Esophagus muscularis mucosa (tissue), 4 donors: Measurements from ENCODE around the gene KRT39. TPM values are rescaled to one million over a fixed set of nuclear protein-coding genes. Genes with fewer than 3 reads are reported as not detected.

Source experiments
- DNase-seq: peaks from one replicate; pipeline ENCODE4 v3.0.0-alpha.2; 2017; ENCODE audit errors: extremely low spot score
- H3K27ac ChIP-seq, 4 donors: fragments of 200-600 bp; sonication (generic); replicated peaks in 1 of 4; 1 replicate in 3 of 4; 2 replicates in 1 of 4; pipeline ENCODE4 v1.5.1; 2016 to 2019; ENCODE audit warnings: mild to moderate bottlenecking in 1 of 4
- H3K27me3 ChIP-seq, 4 donors: fragments of 200-600 bp; sonication (generic); one replicate each; pipeline versions ENCODE4 v1.5.1 to v1.6.0; 2016 to 2019
- H3K36me3 ChIP-seq, 4 donors: fragments of 200-600 bp; sonication (generic); one replicate each; pipeline ENCODE4 v1.5.1; 2016 to 2019
- H3K4me1 ChIP-seq, 4 donors: fragments of 200-600 bp; sonication (generic); one replicate each; pipeline ENCODE4 v1.5.1; 2016 to 2019
- H3K4me3 ChIP-seq, 4 donors: fragments of 200-600 bp; sonication (generic); 1 replicate in 2 of 4; 2 replicates in 2 of 4; pipeline ENCODE4 v1.5.1; 2016 to 2019; ENCODE audit warnings: mild to moderate bottlenecking in 4 of 4, moderate library complexity in 1 of 4
- H3K9me3 ChIP-seq, 4 donors: fragments of 200-600 bp; sonication (generic); 1 replicate in 3 of 4; 2 replicates in 1 of 4; pipeline ENCODE4 v1.5.1; 2016 to 2019
- EP300 ChIP-seq: sonication (generic); formaldehyde crosslinking; IDR thresholded peaks from one replicate; pipeline ENCODE4 v1.6.1; 2017; ENCODE audit warnings: antibody characterized with exemption
- POLR2A ChIP-seq: fragments of 450-650 bp; IDR thresholded peaks from one replicate; pipeline ENCODE4 v1.6.1; 2017; ENCODE audit warnings: antibody characterized with exemption, moderate library complexity, mild to moderate bottlenecking, low read depth
- POLR2AphosphoS5 ChIP-seq, 2 donors: sonication (generic); formaldehyde crosslinking; IDR thresholded peaks; one replicate each; pipeline ENCODE4 v1.6.1; 2017; ENCODE audit warnings: antibody characterized with exemption in 2 of 2
- WGBS: methylation state at CpG from one replicate; pipeline ENCODE4 v1.1.5; 2018; 5-methylcytosine and 5-hydroxymethylcytosine counted together
- intact Hi-C: fragments of 100-400 bp; cut with DNase I; formaldehyde crosslinking; loops from one replicate; pipeline ENCODE4 v1.15.1; 2023
- small RNA-seq, 3 donors: library from RNA; depleted of rRNA; stranded (forward); fragments of <200 nt; gene quantifications; one replicate each; pipeline ENCODE3, GENCODE V24; 2016
- total RNA-seq, 4 donors: library from RNA; depleted of rRNA; stranded (reverse); fragments of >200 nt; gene quantifications; one replicate each; pipeline versions ENCODE4 v1.1.0 to v1.2.1, GENCODE V29; 2016
- TF ChIP-seq, protein P1 (sequence below), 3 experiments: fragments of 200-600 bp in 2 of 3; fragments of 450-650 bp in 1 of 3; sonication (generic) in 2 of 3; IDR thresholded peaks; one replicate each; pipeline ENCODE4 v1.5.1; 2017 to 2019; ENCODE audit warnings: antibody characterized with exemption in 3 of 3, mild to moderate bottlenecking in 2 of 3, moderate library complexity in 1 of 3

The KRT39 gene
- total RNA-seq, 4 donors from 2014 or later = not detected

DNA sequence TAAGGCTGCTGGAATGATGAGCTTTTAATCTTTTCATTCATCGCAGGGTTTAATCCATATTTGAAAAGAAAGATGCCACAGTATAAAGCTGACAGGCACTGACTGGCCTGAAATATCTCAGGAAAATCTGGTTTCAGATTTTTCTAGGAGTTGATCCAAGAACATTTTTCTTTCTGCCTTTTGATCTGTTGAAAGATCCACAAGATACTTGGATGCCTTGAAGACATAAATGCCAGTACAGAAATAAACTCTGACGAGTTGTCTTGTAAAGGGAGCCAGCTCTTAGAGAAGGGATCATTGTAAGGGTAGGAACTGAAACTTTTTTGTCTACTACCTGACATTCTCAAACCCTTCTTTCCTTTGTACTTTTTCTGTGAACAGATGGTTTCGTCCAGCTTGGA is 56.3 kb downstream of the KRT39 start:
- no peaks in the 10 kb centered on the region for H3K36me3 ChIP-seq
- intact Hi-C loops = no loop called here

DNA sequence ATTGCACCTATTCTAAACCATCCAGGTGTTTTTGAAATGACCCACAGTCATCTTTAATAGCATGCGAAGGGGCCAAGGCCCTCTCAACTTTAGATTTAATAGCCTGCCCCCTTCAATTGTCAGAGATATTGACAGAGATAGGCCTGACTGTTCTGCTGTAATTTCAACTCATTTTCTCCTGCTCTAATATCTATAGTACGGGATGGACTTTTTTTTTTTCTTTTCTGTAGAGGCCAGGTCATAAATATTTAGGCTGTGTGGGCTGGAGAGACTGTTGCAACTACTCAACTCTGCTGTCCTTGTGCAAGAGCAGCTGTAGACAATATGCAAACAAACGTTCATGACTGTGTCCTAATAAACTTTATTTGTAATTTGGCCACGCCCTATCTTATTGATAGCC is 57.0 kb downstream of the KRT39 start:
- intact Hi-C loops = loop anchor here (2.0 to 10.0 kb wide), 5 partner anchors 105 to 753 kb away; no protein-coding TSS in a partner anchor
- H3K4me3 ChIP-seq = no peak overlapping the region
- TF ChIP-seq POLR2A (no peak), POLR2AphosphoS5 (IDR thresholded peaks at IDR 0.05) (no peak), EP300 (no peak)
- TF ChIP-seq, protein P1, sequence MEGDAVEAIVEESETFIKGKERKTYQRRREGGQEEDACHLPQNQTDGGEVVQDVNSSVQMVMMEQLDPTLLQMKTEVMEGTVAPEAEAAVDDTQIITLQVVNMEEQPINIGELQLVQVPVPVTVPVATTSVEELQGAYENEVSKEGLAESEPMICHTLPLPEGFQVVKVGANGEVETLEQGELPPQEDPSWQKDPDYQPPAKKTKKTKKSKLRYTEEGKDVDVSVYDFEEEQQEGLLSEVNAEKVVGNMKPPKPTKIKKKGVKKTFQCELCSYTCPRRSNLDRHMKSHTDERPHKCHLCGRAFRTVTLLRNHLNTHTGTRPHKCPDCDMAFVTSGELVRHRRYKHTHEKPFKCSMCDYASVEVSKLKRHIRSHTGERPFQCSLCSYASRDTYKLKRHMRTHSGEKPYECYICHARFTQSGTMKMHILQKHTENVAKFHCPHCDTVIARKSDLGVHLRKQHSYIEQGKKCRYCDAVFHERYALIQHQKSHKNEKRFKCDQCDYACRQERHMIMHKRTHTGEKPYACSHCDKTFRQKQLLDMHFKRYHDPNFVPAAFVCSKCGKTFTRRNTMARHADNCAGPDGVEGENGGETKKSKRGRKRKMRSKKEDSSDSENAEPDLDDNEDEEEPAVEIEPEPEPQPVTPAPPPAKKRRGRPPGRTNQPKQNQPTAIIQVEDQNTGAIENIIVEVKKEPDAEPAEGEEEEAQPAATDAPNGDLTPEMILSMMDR (IDR thresholded peaks at IDR 0.05) = no peak
- H3K27me3 ChIP-seq = peaks cover 0 to 12% (median 0%) of the 10 kb centered on the region in 4 donors
- no peak for DNase-seq
- H3K9me3 ChIP-seq = no peaks in the 10 kb centered on the region
- 39% methylated on average over 4 of the region's 4 CpGs for WGBS
- H3K36me3 ChIP-seq = no peaks in the 10 kb centered on the region
- H3K4me1 ChIP-seq = peaks cover 0 to 26% (median 21%) of the 10 kb centered on the region in 4 donors
- H3K27ac ChIP-seq = peak overlapping the region; percentile 55 to 75 (median 62)

More for the DNA sequence above, 56.3 kb downstream of the KRT39 start:
- TF ChIP-seq POLR2AphosphoS5 (IDR thresholded peaks at IDR 0.05) (peak in 1 of 2 donors; percentile 31), EP300 (no peak), POLR2A (no peak)
- TF ChIP-seq, protein P1 (IDR thresholded peaks at IDR 0.05) = no peak
- Histone ChIP-seq H3K27me3 (peaks cover 0 to 9% (median 0%) of the 10 kb centered on the region in 4 donors), H3K27ac (peak overlapping the region; percentile 55 to 75 (median 62)), H3K4me1 (peaks cover 0 to 29% (median 21%) of the 10 kb centered on the region in 4 donors), H3K9me3 (no peaks in the 10 kb centered on the region), H3K4me3 (no peak overlapping the region)
- 30% methylated on average over 3 of the region's 3 CpGs for WGBS
- no peak for DNase-seq

DNA sequence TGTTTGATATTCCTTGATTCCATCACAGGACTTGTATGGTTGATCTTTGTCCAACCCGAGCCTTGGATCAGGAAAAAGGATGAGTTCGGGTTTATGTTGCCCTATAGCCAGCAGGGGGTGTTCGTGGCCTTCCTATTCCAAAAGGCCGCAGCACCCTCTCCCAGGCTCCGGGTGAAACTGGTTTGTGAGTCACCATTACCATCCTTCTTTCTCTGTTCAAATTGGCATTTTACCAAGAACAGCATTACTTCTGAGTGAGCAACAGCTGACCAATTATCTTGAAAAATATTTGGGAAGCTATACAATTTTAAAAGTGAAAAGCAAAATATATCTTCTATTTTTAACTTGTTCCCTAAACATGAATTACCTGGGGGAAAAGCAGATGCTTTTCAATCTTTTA is 57.4 kb downstream of the KRT39 start:
- TF ChIP-seq, protein P1 (IDR thresholded peaks at IDR 0.05) = peak; percentile 76 to 84 (median 81)
- TF ChIP-seq EP300 = no peak
- TF ChIP-seq POLR2AphosphoS5 (IDR thresholded peaks at IDR 0.05) = peak; percentile 43 to 65
- no peak for TF ChIP-seq POLR2A
- Histone ChIP-seq H3K9me3 (no peaks in the 10 kb centered on the region), H3K4me3 (no peak overlapping the region), H3K27ac (peak overlapping the region; percentile 55 to 75 (median 62)), H3K27me3 (peaks cover 0 to 12% (median 0%) of the 10 kb centered on the region in 4 donors), H3K36me3 (no peaks in the 10 kb centered on the region), H3K4me1 (peaks cover 0 to 25% (median 21%) of the 10 kb centered on the region in 4 donors)
- intact Hi-C loops = loop anchor here (2.0 to 10.0 kb wide), 5 partner anchors 105 to 753 kb away; no protein-coding TSS in a partner anchor
- 2% methylated on average over 5 of the region's 5 CpGs for WGBS
- no peak for DNase-seq

Small RNA genes within 50 kb of the gene (small RNA-seq; reads per million reads assigned to genes)
- 0 reads per million in 3 donors for gene KRTAP3-4P

Other genes with a start within 250 kb of the KRT39 start
- not detected for gene KRT25, start 211.6 kb downstream of the KRT39 start, total RNA-seq
- gene KRT26, start 194.7 kb downstream of the KRT39 start, total RNA-seq = not detected
- gene KRT27, start 184.4 kb downstream of the KRT39 start, total RNA-seq = not detected
- gene KRT28, start 167.0 kb downstream of the KRT39 start, total RNA-seq = not detected
- gene KRT10, start 144.3 kb downstream of the KRT39 start, total RNA-seq = 10 to 100 TPM in 3 of 4 donors, 1 to 10 TPM in 1; 9.9 to 15.7 (median 10.7) TPM
- gene KRT12, start 99.7 kb downstream of the KRT39 start, total RNA-seq = not detected
- under 1 TPM in 1 of 4 donors, not detected in 3; 0.52 TPM for gene KRT20, start 81.7 kb downstream of the KRT39 start, total RNA-seq
- under 1 TPM in 1 of 4 donors, not detected in 3; 0.50 TPM for gene KRT23, start 29.3 kb downstream of the KRT39 start, total RNA-seq
- not detected for gene KRT40, start 17.4 kb upstream of the KRT39 start, total RNA-seq
- gene KRTAP3-3, start 27.2 kb upstream of the KRT39 start, total RNA-seq = not detected
- gene KRTAP3-2, start 33.0 kb upstream of the KRT39 start, total RNA-seq = not detected
- not detected for gene KRTAP3-1, start 42.2 kb upstream of the KRT39 start, total RNA-seq
- not detected for gene KRTAP1-5, start 60.3 kb upstream of the KRT39 start, total RNA-seq
- not detected for gene KRTAP1-4, start 63.2 kb upstream of the KRT39 start, total RNA-seq
- not detected for gene KRTAP1-3, start 67.9 kb upstream of the KRT39 start, total RNA-seq
- not detected for gene KRTAP1-1, start 74.5 kb upstream of the KRT39 start, total RNA-seq
- gene KRTAP2-1, start 80.4 kb upstream of the KRT39 start, total RNA-seq = not detected
- gene KRTAP2-2, start 88.3 kb upstream of the KRT39 start, total RNA-seq = not detected
- gene KRTAP2-3, start 93.2 kb upstream of the KRT39 start, total RNA-seq = not detected
- not detected for gene KRTAP2-4, start 98.9 kb upstream of the KRT39 start, total RNA-seq
- gene KRTAP4-7, start 117.2 kb upstream of the KRT39 start, total RNA-seq = not detected
- gene KRTAP4-8, start 131.2 kb upstream of the KRT39 start, total RNA-seq = not detected
- gene KRTAP4-16, start 135.3 kb upstream of the KRT39 start, total RNA-seq = not detected
- gene KRTAP4-9, start 138.4 kb upstream of the KRT39 start, total RNA-seq = not detected
- not detected for gene KRTAP4-11, start 151.4 kb upstream of the KRT39 start, total RNA-seq
- not detected for gene KRTAP4-12, start 157.2 kb upstream of the KRT39 start, total RNA-seq
- not detected for gene KRTAP4-6, start 173.6 kb upstream of the KRT39 start, total RNA-seq
- gene KRTAP4-5, start 182.9 kb upstream of the KRT39 start, total RNA-seq = not detected
- gene KRTAP4-4, start 193.8 kb upstream of the KRT39 start, total RNA-seq = not detected
- not detected for gene KRTAP4-3, start 201.3 kb upstream of the KRT39 start, total RNA-seq
- gene KRTAP4-2, start 211.3 kb upstream of the KRT39 start, total RNA-seq = not detected
- not detected for gene KRTAP4-1, start 218.0 kb upstream of the KRT39 start, total RNA-seq
- not detected for gene KRTAP9-1, start 222.9 kb upstream of the KRT39 start, total RNA-seq